H9 (cell line): Measurements from ENCODE around the gene FGFBP3. TPM values are rescaled to one million over a fixed set of nuclear protein-coding genes. Genes with fewer than 3 reads are reported as not detected.

Source experiments
- DNase-seq: peaks from one replicate; pipeline ENCODE4 v3.0.0-alpha.2; 2017
- H2AFZ ChIP-seq: one replicate; pipeline ENCODE4 v1.6.1; 2013; ENCODE audit warnings: mild to moderate bottlenecking, low read length, control low read depth, moderate library complexity
- H2AK5ac ChIP-seq: 2 replicates; pipeline ENCODE4 v1.6.1; 2013; ENCODE audit warnings: low read length, control low read depth, mixed read lengths; ENCODE audit not compliant: insufficient read length
- H2BK120ac ChIP-seq: one replicate; pipeline ENCODE4 v1.6.1; 2013; ENCODE audit warnings: low read depth, mild to moderate bottlenecking, low read length, control low read depth, inconsistent platforms; ENCODE audit not compliant: poor library complexity, severe bottlenecking
- H2BK12ac ChIP-seq: 2 replicates; pipeline ENCODE4 v1.6.1; 2013; ENCODE audit warnings: low read length, control low read depth, mixed read lengths, low read depth; ENCODE audit not compliant: insufficient read length
- H2BK15ac ChIP-seq: 2 replicates; pipeline ENCODE4 v1.6.1; 2013; ENCODE audit warnings: low read depth, low read length, control low read depth
- H2BK20ac ChIP-seq: one replicate; pipeline ENCODE4 v1.6.1; 2013; ENCODE audit warnings: low read depth, mild to moderate bottlenecking, low read length, control low read depth, inconsistent platforms; ENCODE audit not compliant: poor library complexity, severe bottlenecking
- H2BK5ac ChIP-seq: 2 replicates; pipeline ENCODE4 v1.6.1; 2013; ENCODE audit warnings: low read length, control low read depth, mixed read lengths; ENCODE audit not compliant: insufficient read length
- H3K14ac ChIP-seq: 2 replicates; pipeline ENCODE4 v1.6.1; 2013; ENCODE audit warnings: low read length, control low read depth; ENCODE audit not compliant: insufficient read depth
- H3K18ac ChIP-seq: 2 replicates; pipeline ENCODE4 v1.6.1; 2013; ENCODE audit warnings: low read depth, mild to moderate bottlenecking, mixed read lengths, low read length, control low read depth; ENCODE audit not compliant: insufficient read length
- H3K23ac ChIP-seq: 2 replicates; pipeline ENCODE4 v1.6.1; 2013; ENCODE audit warnings: low read length, control low read depth, mixed read lengths, low read depth; ENCODE audit not compliant: insufficient read length
- H3K23me2 ChIP-seq: 2 replicates; pipeline ENCODE4 v1.6.1; 2013; ENCODE audit warnings: low read depth, mild to moderate bottlenecking, mixed read lengths, low read length, control low read depth; ENCODE audit not compliant: insufficient read length, poor library complexity, severe bottlenecking
- H3K27ac ChIP-seq: 2 replicates; pipeline ENCODE4 v1.5.1; 2013; ENCODE audit warnings: low read length, control low read depth, mixed read lengths, low read depth; ENCODE audit not compliant: insufficient read length
- H3K27me3 ChIP-seq: 2 replicates; pipeline ENCODE4 v1.6.1; 2013; ENCODE audit warnings: low read length, control low read depth, inconsistent platforms; ENCODE audit not compliant: insufficient read depth
- H3K4ac ChIP-seq: 2 replicates; pipeline ENCODE4 v1.6.1; 2013; ENCODE audit warnings: low read depth, mild to moderate bottlenecking, control low read depth, inconsistent platforms, low read length, moderate library complexity
- H3K4me1 ChIP-seq: 2 replicates; pipeline ENCODE4 v1.6.1; 2013; ENCODE audit warnings: low read length, control low read depth, inconsistent platforms; ENCODE audit not compliant: insufficient read depth
- H3K4me2 ChIP-seq: 2 replicates; pipeline ENCODE4 v1.6.1; 2013; ENCODE audit warnings: low read length, control low read depth, mixed read lengths; ENCODE audit not compliant: insufficient read length, insufficient read depth
- H3K56ac ChIP-seq: 2 replicates; pipeline ENCODE4 v1.6.1; 2013; ENCODE audit warnings: low read depth, mild to moderate bottlenecking, mixed read lengths, low read length, control low read depth; ENCODE audit not compliant: insufficient read length
- H3K79me1 ChIP-seq: 2 replicates; pipeline ENCODE4 v1.6.1; 2013; ENCODE audit warnings: low read depth, mild to moderate bottlenecking, moderate library complexity, low read length, control low read depth, inconsistent platforms; ENCODE audit not compliant: insufficient read depth, poor library complexity, severe bottlenecking
- H3K79me2 ChIP-seq: 2 replicates; pipeline ENCODE4 v1.6.1; 2013; ENCODE audit warnings: low read length, control low read depth, inconsistent platforms; ENCODE audit not compliant: insufficient read depth
- H3K9ac ChIP-seq: 2 replicates; pipeline ENCODE4 v1.6.1; 2013; ENCODE audit warnings: low read length, control low read depth, mixed read lengths; ENCODE audit not compliant: insufficient read length; ENCODE audit errors: extremely low read depth
- H3K9me3 ChIP-seq: one replicate; pipeline ENCODE4 v1.6.1; 2013; ENCODE audit warnings: low read depth, low read length, inconsistent platforms; ENCODE audit not compliant: control insufficient read depth
- H3T11ph ChIP-seq: one replicate; pipeline ENCODE4 v1.6.1; 2013; ENCODE audit warnings: mild to moderate bottlenecking, low read length, control low read depth, inconsistent platforms
- H4K20me1 ChIP-seq: one replicate; pipeline ENCODE4 v1.6.1; 2013; ENCODE audit not compliant: control insufficient read depth, insufficient read length, insufficient read depth
- H4K5ac ChIP-seq: 2 replicates; pipeline ENCODE4 v1.6.1; 2013; ENCODE audit warnings: low read depth, mild to moderate bottlenecking, mixed read lengths, low read length, control low read depth; ENCODE audit not compliant: insufficient read length
- H4K8ac ChIP-seq: replicated peaks from 2 replicates; pipeline ENCODE4 v1.6.1; 2013; ENCODE audit warnings: low read length, control low read depth, mixed read lengths, low read depth; ENCODE audit not compliant: insufficient read length
- H4K91ac ChIP-seq: 2 replicates; pipeline ENCODE4 v1.6.1; 2013; ENCODE audit warnings: low read depth, mild to moderate bottlenecking, moderate library complexity, mixed read lengths, low read length, control low read depth; ENCODE audit not compliant: insufficient read length
- H3K27ac Mint-ChIP-seq, 3 experiments: 2 replicates in 2 of 3; 3 replicates in 1 of 3; pipeline ENCODE4 v1.8.0; 2020 to 2021; ENCODE audit warnings: mixed read lengths in 3 of 3, mild to moderate bottlenecking in 1 of 3, moderate library complexity in 1 of 3
- H3K27me3 Mint-ChIP-seq: 2 replicates; pipeline ENCODE4 v1.8.0; 2021; ENCODE audit warnings: low read depth, mild to moderate bottlenecking, moderate library complexity, mixed read lengths
- H3K36me3 Mint-ChIP-seq, 3 experiments: 2 replicates in 2 of 3; 3 replicates in 1 of 3; pipeline ENCODE4 v1.8.0; 2020 to 2021; ENCODE audit warnings: low read depth in 3 of 3, mixed read lengths in 3 of 3; ENCODE audit not compliant: insufficient read depth in 1 of 3
- H3K4me1 Mint-ChIP-seq, 2 experiments: 2 replicates each; pipeline ENCODE4 v1.8.0; 2020; ENCODE audit warnings: mixed read lengths in 2 of 2
- H3K4me3 Mint-ChIP-seq, 2 experiments: 2 replicates in 1 of 2; 3 replicates in 1 of 2; pipeline ENCODE4 v1.8.0; 2020 to 2021; ENCODE audit warnings: mild to moderate bottlenecking in 2 of 2, mixed read lengths in 2 of 2, moderate library complexity in 1 of 2
- H3K9me3 Mint-ChIP-seq, 2 experiments: 2 replicates in 1 of 2; 3 replicates in 1 of 2; pipeline ENCODE4 v1.8.0; 2020; ENCODE audit warnings: mild to moderate bottlenecking in 2 of 2, mixed read lengths in 2 of 2, moderate library complexity in 1 of 2
- CTCF ChIP-seq: fragments of 200-600 bp; sonication (generic); conservative IDR thresholded peaks from 3 replicates; pipeline ENCODE4 v1.8.0; 2021; ENCODE audit warnings: antibody characterized with exemption, mild to moderate bottlenecking
- WGBS: extraction: QIAGEN DNeasy Blood & Tissue Kit; methylation state at CpG from one replicate; pipeline ENCODE4 v1.1.7; 2013; ENCODE audit warnings: missing lambda C conversion rate, low lambda C conversion rate, mixed read lengths; ENCODE audit not compliant: insufficient read length; ENCODE audit errors: extremely low coverage; 5-methylcytosine and 5-hydroxymethylcytosine counted together
- total RNA-seq: library from RNA; stranded (reverse); gene quantifications from 2 replicates; pipeline ENCODE4 v1.2.1, GENCODE V29; 2021

The FGFBP3 gene
- total RNA-seq, 1 experiment from 2014 or later: 49.3 TPM

GRCh38 chr10:91875779-91876178, 33.5 kb downstream of the FGFBP3 start:
- TF ChIP-seq CTCF: no peak
- no peaks in the 10 kb centered on the region for H3K27me3 ChIP-seq
- no peak overlapping the region for H2BK120ac ChIP-seq
- H3K79me2 ChIP-seq: no peaks in the 10 kb centered on the region
- DNase-seq: no peak
- no peak overlapping the region for H3K27ac ChIP-seq
- no peaks in the 10 kb centered on the region for H4K20me1 ChIP-seq
- no peak overlapping the region for H3T11ph ChIP-seq
- H3K9me3 Mint-ChIP-seq: peaks cover 7% of the 10 kb centered on the region in 2 experiments
- H3K27ac Mint-ChIP-seq: no peak overlapping the region
- H2BK5ac ChIP-seq: no peak overlapping the region
- no peak overlapping the region for H3K9ac ChIP-seq
- no peak overlapping the region for H2BK15ac ChIP-seq
- no peaks in the 10 kb centered on the region for H3K9me3 ChIP-seq
- no peak overlapping the region for H3K56ac ChIP-seq
- no peak overlapping the region for H3K14ac ChIP-seq
- H3K4me1 ChIP-seq: peaks cover 4% of the 10 kb centered on the region; the same call in 1 of the 2 replicates
- H4K91ac ChIP-seq: no peak overlapping the region
- peaks cover 23 to 25% of the 10 kb centered on the region in 2 experiments for H3K4me1 Mint-ChIP-seq
- no CpG with 5 or more reads among the region's 1 CpG for WGBS
- H3K36me3 Mint-ChIP-seq: peaks cover 3 to 10% (median 4%) of the 10 kb centered on the region in 3 experiments; a peak in 6 of 7 replicates
- no peak overlapping the region for H2BK20ac ChIP-seq
- H3K23me2 ChIP-seq: no peaks in the 10 kb centered on the region
- H4K8ac ChIP-seq: no peak overlapping the region
- H3K23ac ChIP-seq: no peak overlapping the region
- H2AFZ ChIP-seq: no peak overlapping the region
- peaks cover 2% of the 10 kb centered on the region; the same call in 1 of the 2 replicates for H3K27me3 Mint-ChIP-seq
- no peak overlapping the region for H3K4me2 ChIP-seq
- H3K4me3 Mint-ChIP-seq: no peak overlapping the region
- no peak overlapping the region for H2AK5ac ChIP-seq
- H3K18ac ChIP-seq: no peak overlapping the region
- H3K79me1 ChIP-seq: no peaks in the 10 kb centered on the region
- H2BK12ac ChIP-seq: no peak overlapping the region
- no peak overlapping the region for H3K4ac ChIP-seq
- H4K5ac ChIP-seq: no peak overlapping the region
